ENCODE results near the gene KCTD14. TPM values are rescaled to one million over a fixed set of nuclear protein-coding genes. Genes with fewer than 3 reads are reported as not detected.

The KCTD14 gene
- total and polyA plus RNA-seq, 9 of the 15 experiments (the other 6 are each of a cell fraction or from before 2014, with no cell fraction given), result 0.04 to 0.30 (median 0.11) TPM; not detected in 2

- 0 out of 2 replicates have a peak, but pooled peaks have one; percentile 11 for TF ChIP-seq CUX1 (CRISPR knock-in tag; IDR thresholded peaks at IDR 0.05)
- no peak for TF ChIP-seq SP2 (IDR thresholded peaks at IDR 0.05; ENCODE audit: extremely low read depth, low read depth, low read length, poor library complexity, severe bottlenecking)
- no peak for TF ChIP-seq ARHGAP35 (IDR thresholded peaks at IDR 0.05; ENCODE audit: partially characterized antibody)
- TF ChIP-seq MEF2D (tag; conservative IDR thresholded peaks at IDR 0.05; ENCODE audit: low read depth), result 0 out of 2 replicates have a peak, but pooled peaks have one; percentile 19
- TF ChIP-seq MECOM (CRISPR knock-in tag; IDR thresholded peaks at IDR 0.05), result peak; percentile 75; the same call in 1 of the 2 replicates
- no peak for TF ChIP-seq RBM14 (IDR thresholded peaks at IDR 0.05; ENCODE audit: borderline replicate concordance, insufficient read depth, low read depth, low read length)
- no peak for TF ChIP-seq GTF2E2 (tag; IDR thresholded peaks at IDR 0.05)
- no peak for TF ChIP-seq TBP (optimal IDR thresholded peaks at IDR 0.05; ENCODE audit: low read depth, low read length)
- TF ChIP-seq ZNF407 (IDR thresholded peaks at IDR 0.05; ENCODE audit: low read depth), result no peak
- peak; percentile 61; the same call in 1 of the 2 replicates for TF ChIP-seq ZNF41 (CRISPR knock-in tag; conservative IDR thresholded peaks at IDR 0.05)
- peak; percentile 56; the same call in 1 of the 2 replicates for TF ChIP-seq ZNF449 (CRISPR knock-in tag; IDR thresholded peaks at IDR 0.05)
- no peak; the same call in 1 of the 2 replicates for TF ChIP-seq ZNF583 (CRISPR knock-in tag; IDR thresholded peaks at IDR 0.05)
Measured at GRCh38 chr11:78041843-78042440, 18.9 kb upstream of the KCTD14 start (continued).
